GM18498 (cell line): ENCODE measurements around the gene RDH11.
"Not testable (repeated sequence)": the region's sequence is repeated elsewhere in the genome, so short reads cannot be mapped to it uniquely, and the experiment has no call there.

ENCODE experiments used
- ATAC-seq: cut with Tn5 transposase; IDR thresholded peaks from one replicate; pipeline ENCODE4 v1.9.1; 2021; ENCODE audit warnings: mild to moderate bottlenecking, moderate library complexity; ENCODE audit not compliant: unreplicated experiment

The RDH11 gene

DNA sequence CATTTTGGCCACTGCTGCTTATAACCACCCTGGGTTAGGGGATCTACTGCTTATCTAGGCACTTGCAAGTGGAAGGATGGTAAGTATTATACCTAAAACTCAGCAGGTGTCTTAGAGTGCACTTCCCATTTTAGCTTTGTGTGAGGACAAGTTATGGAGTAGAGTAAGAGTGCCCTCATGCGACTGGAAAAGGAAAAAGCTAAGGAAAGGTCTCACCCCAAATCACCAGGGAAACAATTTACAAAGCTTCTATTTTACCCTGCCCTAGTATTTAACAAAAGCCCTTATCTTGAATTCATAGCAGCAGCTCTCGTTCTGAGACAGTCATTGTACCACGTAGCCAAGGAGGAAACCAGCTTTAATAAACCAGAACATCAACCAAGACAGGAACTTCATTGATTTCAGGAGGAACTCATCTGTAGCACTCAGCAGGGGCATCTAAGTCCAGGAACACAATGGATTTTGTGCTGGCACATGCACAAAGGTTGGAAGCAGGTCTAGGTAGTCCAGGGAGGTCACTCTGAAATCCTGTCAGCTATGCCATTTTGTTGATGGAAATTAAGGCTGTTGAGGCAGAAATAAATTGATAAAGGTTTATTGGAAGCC lies 9.0 kb upstream of the RDH11 start:
- ATAC-seq, result peak; percentile 69

DNA sequence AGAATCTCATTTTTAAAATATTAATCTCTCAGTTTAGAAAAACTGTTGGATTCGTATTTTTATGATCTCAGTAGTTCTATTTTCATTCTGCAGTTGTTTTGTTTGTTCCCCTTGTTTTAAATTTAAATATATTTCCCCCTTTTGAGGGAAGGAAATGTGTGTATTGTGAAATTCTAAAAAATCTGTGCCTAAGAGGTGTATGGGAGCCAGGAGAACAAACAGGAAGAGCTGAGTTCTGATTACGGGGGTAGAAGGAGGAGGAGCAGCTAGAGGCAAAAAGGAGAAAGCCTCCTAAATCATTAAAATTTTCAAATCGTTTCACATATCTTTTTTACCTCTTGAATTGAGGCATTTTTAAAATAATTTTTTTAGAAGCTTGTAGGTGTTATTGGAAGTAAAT lies 8.4 kb upstream of the RDH11 start:
- ATAC-seq, result no peak

DNA sequence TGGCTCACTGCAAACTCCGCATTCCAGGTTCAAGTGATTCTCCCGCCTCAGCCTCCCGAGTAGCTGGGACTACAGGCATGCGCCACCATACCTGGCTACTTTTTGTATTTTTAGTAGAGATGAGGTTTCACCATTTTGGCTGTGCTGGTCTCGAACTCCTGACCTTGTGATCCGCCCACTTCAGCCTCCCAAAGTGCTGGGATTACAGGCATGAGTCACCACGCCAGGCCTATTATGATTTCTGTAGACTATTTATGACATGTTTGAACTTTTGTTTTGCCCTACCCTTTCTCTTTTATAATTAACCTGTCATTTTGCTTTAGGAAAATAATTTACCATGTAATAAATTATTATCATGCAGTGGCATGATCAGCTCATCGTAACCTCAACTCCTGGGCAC lies 5.9 kb upstream of the RDH11 start, which contains the start of gene RDH12:
Gene RDH12, plus strand, starts transcription at position 395 of the 400 bp plus-strand sequence. CDS start 20,757 bp downstream, outside the sequence.
- not testable (repeated sequence) for ATAC-seq

DNA sequence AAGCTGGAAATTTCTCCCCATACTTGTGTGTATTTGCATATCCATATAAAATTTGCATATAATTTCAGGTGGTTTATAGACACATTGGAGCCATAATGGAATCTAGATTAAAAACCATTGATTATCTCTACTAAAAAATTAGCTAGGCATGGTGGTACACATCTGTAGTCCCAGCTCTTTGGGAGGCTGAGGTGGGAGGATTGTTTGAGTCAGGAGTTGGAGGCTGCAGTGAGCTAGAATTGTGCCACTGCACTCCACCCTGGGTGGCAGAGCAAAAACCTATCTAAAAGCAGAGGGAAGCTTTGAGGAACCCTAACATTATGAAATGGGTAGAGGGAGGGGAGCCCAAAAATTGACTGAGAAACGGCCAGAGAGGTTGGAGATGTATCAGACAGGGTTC lies 2.6 kb upstream of the RDH11 start:
- no peak for ATAC-seq

DNA sequence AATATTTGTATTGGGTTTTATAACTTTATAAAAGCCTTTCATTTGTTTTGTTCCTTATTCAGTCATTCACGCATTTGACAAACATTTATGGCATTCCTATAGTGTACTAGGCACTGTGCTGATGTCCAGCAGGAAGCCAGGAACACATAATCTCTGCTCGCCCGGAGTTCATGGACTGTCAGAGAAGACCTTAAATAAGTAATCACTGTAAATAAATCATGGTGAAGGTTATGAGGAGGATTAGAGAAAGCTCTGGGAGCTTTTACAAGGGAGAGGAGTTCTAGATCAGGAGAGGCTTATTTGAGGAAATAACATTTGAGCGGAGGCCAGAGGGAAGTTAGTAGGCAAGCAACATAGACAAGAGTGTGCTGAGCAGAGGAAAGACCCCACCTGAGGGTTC lies 1.4 kb upstream of the RDH11 start:
- no peak for ATAC-seq

DNA sequence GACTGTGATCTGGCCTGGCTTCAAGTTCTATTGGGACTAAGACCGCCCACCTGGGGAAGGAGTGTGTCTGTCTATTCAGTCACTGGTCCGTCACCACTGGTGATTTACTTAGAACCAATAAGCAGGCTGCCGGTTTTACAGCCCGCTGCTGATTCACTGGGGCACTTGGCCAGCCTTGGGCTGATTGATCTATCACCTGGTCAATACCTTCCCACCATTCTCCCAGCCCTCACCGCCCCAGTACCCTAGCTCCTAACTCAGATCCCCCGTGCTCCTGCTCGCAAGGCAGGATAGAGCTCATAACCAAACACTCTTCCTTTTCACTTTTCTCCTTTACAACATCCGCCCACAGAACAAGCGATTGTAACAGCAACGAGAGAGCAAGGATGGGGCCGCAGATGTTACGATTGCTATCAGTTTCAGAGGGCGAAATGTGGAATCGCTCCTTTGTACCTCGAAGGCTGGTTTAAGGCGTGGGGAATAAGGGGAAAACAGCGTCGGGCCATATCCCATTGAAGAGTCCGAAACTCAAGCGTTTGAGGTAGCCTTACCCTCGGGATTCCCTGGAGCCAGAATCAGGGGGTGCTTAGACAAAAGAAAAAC lies 672 bp downstream of the RDH11 start:
- ATAC-seq, result peak; percentile 85

DNA sequence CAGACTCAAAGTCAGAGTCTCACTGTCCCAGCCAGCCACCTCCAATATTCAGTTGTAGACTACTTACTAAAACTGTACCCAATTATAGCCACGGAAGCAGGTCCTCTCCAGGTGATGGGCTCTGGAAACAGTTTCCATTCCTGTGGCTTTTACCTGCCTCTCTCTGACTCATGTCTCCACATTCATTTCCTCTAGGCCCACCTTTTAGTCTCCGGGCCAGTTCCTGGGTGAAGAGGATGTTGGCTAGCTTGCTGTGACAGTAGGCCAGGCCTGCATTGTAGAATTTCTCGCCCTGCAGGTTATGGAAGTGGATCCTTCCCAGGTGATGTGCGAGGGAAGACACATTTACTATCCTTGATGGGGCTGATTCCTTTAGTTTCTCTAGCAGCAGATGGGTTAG lies 5.6 kb downstream of the RDH11 start:
- ATAC-seq, result no peak

DNA sequence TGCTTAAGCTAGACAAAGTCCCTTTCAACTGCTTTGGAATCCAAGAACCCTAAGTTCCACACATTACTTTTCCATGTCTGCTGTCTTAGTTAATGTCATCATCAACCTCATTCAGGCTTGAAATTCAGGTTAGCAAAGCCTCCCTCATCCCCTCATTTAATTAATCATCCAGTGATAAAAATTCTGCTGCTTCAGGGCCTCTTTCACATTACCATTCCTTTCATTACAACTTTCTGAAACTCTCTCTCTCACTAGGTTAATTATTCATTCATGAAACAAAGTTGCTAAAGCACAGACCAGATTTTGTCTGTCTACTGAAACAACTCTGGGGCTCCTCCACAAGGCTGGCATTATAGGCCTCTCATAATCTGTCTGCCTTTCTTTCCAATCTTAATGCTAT lies 11.7 kb downstream of the RDH11 start:
- ATAC-seq, result no peak

DNA sequence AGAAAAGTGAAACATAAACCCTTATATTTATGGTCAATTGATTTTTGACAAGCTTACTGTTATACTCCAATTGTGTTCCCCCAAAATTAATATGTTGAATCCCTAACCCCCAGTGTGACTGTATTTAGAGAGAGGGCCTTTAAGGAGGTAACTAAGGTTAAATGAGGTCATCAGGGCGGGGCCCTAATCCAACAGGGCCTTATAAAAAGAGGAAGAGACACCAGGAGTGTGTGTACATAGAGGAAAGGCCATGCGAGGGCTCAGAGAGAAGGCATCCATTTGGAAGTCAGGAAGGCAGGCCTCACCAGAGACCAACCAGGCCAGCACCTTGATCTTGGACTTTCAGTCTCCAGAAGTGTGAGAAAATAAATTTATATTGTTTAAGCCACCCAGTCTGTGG lies 14.6 kb downstream of the RDH11 start:
- no peak for ATAC-seq

DNA sequence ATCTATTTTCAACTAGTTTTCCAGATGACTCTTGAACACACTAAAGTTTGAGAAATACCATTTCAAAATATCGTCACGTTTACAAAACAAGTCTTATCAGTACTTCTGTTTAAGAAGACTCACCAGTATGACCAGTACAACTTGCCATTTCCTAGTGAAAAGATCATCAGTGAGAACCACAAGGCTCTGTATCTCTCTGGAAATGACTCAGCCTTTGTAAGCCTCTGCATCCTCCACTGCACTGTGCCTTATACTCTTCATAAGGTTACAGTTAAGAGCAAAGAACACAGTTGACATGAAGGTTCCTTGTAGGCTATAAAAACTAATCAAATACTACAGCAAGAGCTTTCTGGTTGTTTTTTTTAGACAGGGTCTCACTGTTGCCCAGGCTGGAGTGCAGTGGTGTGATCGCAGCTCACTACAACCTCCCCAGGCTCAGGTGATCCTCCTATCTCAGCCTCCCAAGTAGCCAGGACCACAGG lies 15.4 kb downstream of the RDH11 start:
- ATAC-seq, result peak; percentile 96

DNA sequence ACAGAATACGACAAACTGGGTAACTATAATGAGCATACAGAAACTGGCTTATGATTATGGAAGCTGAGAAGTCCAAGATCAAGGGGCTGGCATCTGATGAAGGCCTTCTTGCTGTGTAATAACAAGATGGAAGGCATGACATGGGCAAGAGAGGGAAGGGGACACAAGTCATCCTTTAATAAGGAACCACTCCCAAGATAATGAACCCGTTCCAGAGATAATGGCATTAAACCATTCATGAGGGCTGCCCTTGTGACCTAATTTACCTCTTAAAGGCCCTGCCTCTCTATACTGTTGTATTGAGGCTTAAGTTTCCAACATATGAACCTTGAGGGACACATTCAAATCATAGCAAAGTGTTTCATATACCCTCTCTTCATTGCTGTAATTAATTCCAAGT lies 16.6 kb downstream of the RDH11 start:
- ATAC-seq, result no peak

DNA sequence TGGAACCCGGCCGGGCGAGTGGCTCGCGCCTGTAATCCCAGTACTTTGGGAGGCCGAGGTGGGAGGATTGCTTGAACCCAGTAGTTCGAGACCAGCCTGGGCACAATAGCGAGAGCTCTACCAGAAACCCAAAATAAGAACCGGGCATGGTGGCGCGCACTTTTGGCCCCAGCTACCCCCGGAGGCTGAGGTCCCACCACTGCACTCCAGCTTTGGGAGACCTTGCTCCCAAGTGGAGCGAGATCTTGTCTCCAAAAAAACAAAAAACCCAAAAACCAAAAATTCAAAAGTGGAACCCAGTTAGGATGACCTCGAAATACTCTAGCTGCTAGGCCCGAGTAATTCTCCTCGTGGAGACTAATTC lies 20.4 kb downstream of the RDH11 start:
- ATAC-seq, result no peak

DNA sequence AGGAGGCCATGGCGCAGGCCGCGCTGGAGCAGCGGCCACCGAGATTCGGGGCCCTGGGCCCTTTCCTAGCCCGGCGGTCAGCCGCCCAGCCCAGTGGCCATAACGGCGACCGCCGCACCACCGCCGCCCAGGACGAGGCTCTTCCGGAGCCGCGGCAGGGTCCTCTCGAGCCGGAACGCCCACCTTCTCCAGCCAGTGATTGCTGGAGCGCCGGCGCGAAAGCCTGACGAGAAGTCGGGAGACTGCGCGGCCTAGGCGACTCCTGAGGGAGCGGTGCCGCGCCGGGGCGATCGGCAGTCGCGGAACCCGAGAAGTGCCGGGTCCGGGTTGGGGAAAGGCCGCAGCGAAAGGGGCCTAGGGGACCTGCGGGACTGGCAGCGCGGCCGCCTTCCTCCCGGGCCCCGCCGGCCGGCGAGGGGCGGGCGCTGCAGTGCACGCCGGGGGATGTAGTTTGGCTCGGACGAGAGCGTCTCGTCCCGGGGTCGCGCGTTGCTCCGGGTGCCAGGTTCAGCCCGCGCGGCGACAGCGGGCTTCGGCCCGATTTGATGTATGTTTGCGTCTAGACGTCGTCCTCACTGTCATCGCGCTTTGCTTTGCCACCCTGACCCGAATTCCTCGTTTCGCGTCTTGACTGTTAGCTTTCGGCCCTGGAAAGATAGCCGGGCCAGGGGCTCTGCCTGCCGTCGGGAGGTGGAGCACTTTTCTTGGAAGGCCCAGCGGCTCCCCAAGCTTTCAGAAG lies 20.9 kb downstream of the RDH11 start, which contains the start of gene VTI1B:
Gene VTI1B, minus strand, starts transcription at position 153 of the 739 bp plus-strand sequence. Its CDS starts 143 bp downstream, at position 10.
- ATAC-seq, result peak; percentile 96

DNA sequence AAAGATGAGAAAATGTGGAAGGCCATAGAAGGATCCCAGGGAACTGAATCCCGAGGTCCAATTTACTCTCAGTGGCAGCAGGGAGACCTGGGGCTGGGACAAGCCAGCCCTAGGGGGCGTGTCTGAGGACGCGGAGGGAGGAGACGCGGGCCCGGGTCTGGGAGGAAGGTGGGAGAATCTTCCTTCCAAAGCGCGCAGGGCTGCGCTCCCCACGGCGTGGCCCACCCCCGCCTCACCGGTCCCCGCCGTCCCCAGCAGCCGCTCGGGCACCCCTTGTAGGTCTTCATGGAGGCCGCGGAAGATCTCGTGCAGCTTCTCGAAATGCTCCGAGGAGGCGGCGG lies 21.5 kb downstream of the RDH11 start:
- peak; percentile 50 for ATAC-seq

DNA sequence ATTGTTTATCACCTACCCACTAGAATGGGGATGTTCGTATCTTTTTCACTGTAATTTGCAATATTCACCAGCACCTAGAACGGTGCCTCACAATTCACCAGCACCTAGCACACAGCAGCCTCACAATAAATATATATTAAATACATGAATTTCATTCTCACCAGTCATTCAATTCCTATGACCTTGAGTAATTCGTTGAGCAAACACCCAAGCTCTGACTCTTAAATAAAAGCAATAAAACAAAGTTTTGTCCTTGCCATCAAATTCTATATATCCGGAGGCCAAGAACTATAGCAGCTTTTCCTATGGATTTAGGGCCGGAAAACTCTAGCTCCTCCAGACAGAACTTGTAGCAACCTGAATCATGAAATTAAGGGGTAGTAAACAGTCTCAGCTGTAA lies 22.1 kb downstream of the RDH11 start:
- no peak for ATAC-seq

DNA sequence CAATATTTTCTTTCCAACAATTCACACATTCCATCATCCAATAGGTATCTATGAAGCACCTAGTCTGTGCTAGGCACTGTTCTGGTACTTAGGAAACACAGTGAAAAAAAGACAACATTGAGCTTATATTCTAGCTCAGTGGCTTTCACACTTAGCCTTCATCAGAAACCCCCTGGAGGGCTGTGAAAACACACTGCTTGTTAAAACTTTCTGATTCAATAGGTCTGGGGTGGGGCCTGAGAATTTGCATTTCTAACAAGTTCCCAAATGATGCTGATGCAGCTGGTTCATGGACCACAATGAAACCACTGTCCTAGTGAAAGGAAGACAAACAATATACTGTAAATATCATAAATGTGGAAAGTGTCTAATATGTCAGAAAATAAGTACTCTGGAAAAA lies 27.0 kb downstream of the RDH11 start:
- no peak for ATAC-seq

DNA sequence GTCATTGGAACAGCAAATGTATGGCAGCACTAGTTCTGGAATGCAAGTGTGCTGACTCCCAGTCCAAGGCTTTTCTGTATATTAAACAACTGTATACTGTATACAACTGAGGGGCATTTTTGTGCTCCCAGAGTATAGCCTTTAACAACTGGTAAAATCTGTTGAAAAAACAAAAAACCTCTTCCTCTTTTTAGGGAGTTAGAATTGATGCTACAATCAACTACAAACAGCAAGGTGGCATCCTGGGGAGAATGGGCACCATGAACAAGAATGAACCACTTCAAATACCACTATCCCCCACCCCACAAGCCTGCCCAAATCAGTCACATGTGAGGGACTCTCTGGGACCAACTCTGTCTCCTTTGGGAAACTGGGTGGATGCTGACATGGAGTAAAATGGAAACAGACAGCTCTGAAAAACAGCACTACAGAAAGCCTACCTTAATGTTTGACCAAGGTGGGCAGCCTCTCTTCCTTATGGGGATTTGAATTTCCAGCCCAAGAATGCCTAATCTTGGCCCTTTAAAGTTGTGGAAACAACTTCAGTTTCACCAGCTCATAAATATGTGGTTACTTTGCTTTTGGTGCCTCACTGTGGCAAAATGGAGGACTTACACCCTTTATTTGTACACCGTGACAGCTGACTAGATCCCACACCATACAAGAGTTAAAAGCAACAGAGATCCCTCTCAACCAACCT lies 28.7 kb downstream of the RDH11 start:
- ATAC-seq, result no peak

DNA sequence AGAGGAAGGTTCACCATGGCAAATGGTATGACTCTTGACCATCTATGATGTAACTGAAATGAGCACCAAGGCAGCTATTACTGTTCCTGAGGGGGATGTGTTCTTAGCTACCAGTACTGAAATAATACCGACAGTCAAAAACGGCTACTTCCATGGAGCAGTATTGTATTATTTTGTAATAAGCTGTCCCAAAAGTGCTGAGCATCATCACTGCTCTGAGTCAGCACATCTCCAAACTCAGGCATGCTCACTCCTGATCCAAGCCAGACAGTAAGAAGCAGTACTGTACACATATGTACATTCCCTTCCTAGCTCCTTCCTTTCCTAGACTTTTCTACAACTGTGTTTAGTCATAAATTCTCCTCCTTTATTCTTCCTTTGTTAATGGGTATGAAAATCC lies 29.7 kb downstream of the RDH11 start:
- ATAC-seq, result no peak

DNA sequence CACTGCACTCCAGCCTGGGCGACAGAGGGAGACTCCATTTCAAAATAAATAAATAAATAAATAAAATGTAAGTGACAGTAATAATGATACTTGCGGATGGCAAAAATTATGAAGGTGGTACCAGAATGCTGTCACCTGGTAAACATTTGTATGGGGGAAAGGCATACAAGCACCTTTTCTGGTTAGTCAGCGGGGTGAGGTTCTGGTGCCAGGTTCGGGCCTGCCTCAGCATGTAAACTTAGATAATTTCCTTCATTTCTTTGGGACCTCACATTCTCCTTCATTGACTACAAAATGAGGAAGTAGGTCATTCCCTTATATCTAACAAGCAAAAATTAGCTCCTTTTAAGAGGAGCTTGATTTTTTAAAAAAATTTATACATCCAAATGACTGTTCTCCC lies 31.9 kb downstream of the RDH11 start:
- no peak for ATAC-seq

DNA sequence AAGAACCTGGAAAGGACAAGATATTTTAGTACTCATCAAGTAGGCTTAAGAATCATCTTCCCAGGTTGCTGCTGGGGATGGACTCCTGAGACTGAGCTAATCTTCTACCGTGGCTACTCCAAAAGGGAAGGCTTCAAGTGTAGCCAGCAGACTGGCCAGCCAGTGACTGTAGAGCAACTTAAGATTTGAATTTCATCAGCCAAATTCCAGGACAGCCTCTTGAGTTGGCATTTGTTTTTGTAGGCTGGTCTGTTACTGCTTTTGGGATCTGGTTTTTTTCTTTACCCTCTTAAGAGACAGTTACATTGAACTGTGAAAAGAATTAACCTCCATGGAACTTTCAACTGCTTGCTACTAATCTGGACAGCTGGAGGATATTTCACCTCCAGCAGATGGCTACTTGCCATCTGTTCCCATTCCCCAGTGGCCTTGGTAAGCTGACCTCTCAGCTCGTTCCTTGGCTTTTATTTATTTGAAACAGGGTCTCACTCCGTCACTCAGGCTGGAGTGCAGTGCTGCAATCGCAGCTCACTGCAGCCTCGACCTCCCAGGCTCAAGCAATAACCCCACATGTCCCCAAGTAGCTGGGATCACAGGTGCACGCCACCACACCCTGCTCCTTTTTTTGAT lies 41.8 kb downstream of the RDH11 start:
- no peak for ATAC-seq

DNA sequence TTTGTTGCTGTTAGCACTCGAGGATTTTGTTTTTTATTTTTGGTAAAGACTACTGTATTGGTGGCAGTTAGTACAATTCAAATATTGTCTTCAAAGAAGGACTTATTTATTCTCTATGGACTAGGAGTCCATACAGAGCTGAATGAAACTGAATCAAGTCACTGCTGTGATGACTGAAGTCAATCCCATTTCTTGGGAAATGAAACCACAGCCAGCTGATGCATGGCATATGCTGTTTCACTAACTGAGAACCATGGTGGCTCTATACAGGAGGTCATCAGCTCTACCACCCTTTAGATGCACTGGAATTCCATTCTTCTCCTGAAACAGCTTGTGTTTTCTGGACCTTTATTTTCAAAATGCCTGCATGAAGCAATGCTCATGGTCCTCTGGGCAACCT lies 43.4 kb downstream of the RDH11 start:
- ATAC-seq, result no peak
